ENCODE data around the gene ZBTB39.

- TF ChIP-seq CTCF (IDR thresholded peaks at IDR 0.05) (no peak), EZH2 (IDR thresholded peaks at IDR 0.05; ENCODE audit: borderline replicate concordance, insufficient read depth, low read depth, low read length, poor library complexity, severe bottlenecking) (no peak)
Measured at GRCh38 chr12:56988207-56988739, 18.1 kb downstream of the ZBTB39 start.

All from B cell (primary cell).